Neural cell (in vitro differentiated cells): ENCODE data around the gene FUNDC2. TPM values are rescaled to one million over a fixed set of nuclear protein-coding genes. Genes with fewer than 3 reads are reported as not detected.
A peak's percentile ranks its signal among the peaks of the same experiment; 100 is the strongest.

Source experiments
- H2AFZ ChIP-seq: fragments of 200-600, 300-800 bp; sonication (generic), shearing (Covaris generic); 2 replicates; pipeline ENCODE4 v1.6.0; 2014; ENCODE audit warnings: low read depth, mild to moderate bottlenecking, antibody characterized with exemption, low read length, moderate library complexity
- H3F3A ChIP-seq: fragments of 200-600 bp; shearing (Covaris generic); 2 replicates; pipeline ENCODE4 v1.6.1; 2016; ENCODE audit warnings: mild to moderate bottlenecking, moderate library complexity, mixed read lengths, antibody characterized with exemption, low read length; ENCODE audit not compliant: insufficient read depth, poor library complexity, severe bottlenecking
- H3K27ac ChIP-seq: fragments of 200-600, 300-800 bp; sonication (generic), shearing (Covaris generic); 2 replicates; pipeline ENCODE4 v1.5.1; 2014; ENCODE audit warnings: mild to moderate bottlenecking, low read length, moderate library complexity
- H3K27me3 ChIP-seq: fragments of 300-800, 200-600 bp; sonication (generic), shearing (Covaris generic); 2 replicates; pipeline ENCODE4 v1.6.0; 2014; ENCODE audit warnings: mild to moderate bottlenecking, low read depth, low read length, moderate library complexity; ENCODE audit not compliant: insufficient read depth
- H3K36me3 ChIP-seq: fragments of 300-800, 200-600 bp; sonication (generic), shearing (Covaris generic); 2 replicates; pipeline ENCODE4 v1.5.1; 2014; ENCODE audit warnings: mild to moderate bottlenecking, antibody characterized with exemption, low read length, moderate library complexity; ENCODE audit not compliant: insufficient read depth
- H3K4me2 ChIP-seq: fragments of 300-800, 200-600 bp; sonication (generic), shearing (Covaris generic); 2 replicates; pipeline ENCODE4 v1.6.0; 2014; ENCODE audit warnings: mild to moderate bottlenecking, low read length
- H3K4me3 ChIP-seq: fragments of 300-800, 200-600 bp; sonication (generic), shearing (Covaris generic); 2 replicates; pipeline ENCODE4 v1.5.1; 2014; ENCODE audit warnings: mild to moderate bottlenecking, low read length, moderate library complexity
- H3K79me2 ChIP-seq: fragments of 200-600 bp; shearing (Covaris generic); replicated peaks from 2 replicates; pipeline ENCODE4 v1.6.0; 2014; ENCODE audit warnings: mild to moderate bottlenecking, low read length, moderate library complexity; ENCODE audit not compliant: insufficient read depth
- H3K9ac ChIP-seq: fragments of 300-800, 200-600 bp; sonication (generic), shearing (Covaris generic); 2 replicates; pipeline ENCODE4 v1.6.1; 2016; ENCODE audit warnings: mild to moderate bottlenecking, low read length, mixed read lengths
- H3K9me2 ChIP-seq: fragments of 200-600 bp; shearing (Covaris generic); 2 replicates; pipeline ENCODE4 v1.6.1; 2016; ENCODE audit warnings: mild to moderate bottlenecking, low read length, mixed read lengths; ENCODE audit not compliant: insufficient read depth
- H3K9me3 ChIP-seq: fragments of 200-600, 300-800 bp; sonication (generic), shearing (Covaris generic); 2 replicates; pipeline ENCODE4 v1.6.1; 2016; ENCODE audit warnings: mild to moderate bottlenecking, mixed run types, low read length, moderate library complexity, mixed read lengths
- H4K20me1 ChIP-seq: fragments of 200-600 bp; shearing (Covaris generic); 2 replicates; pipeline ENCODE4 v1.6.1; 2016; ENCODE audit warnings: mild to moderate bottlenecking, mixed run types; ENCODE audit not compliant: insufficient read depth
- CTCF ChIP-seq: fragments of 450-650 bp; IDR thresholded peaks from 2 replicates; pipeline ENCODE4 v1.5.1; 2014; ENCODE audit warnings: antibody characterized with exemption, mild to moderate bottlenecking, moderate library complexity; ENCODE audit not compliant: poor library complexity, severe bottlenecking
- EP300 ChIP-seq: fragments of 450-650 bp; conservative IDR thresholded peaks from 2 replicates; pipeline ENCODE4 v1.6.1; 2014; ENCODE audit warnings: antibody characterized with exemption, mild to moderate bottlenecking, moderate library complexity; ENCODE audit not compliant: poor library complexity, severe bottlenecking
- EZH2 ChIP-seq: fragments of 200-600, 300-800 bp; shearing (Covaris generic), sonication (generic); IDR thresholded peaks from 2 replicates; pipeline ENCODE4 v1.6.1; 2014; ENCODE audit warnings: antibody characterized with exemption, low read length, borderline replicate concordance, mild to moderate bottlenecking; ENCODE audit not compliant: insufficient read depth, poor library complexity, severe bottlenecking
- MXI1 ChIP-seq: fragments of 450-650 bp; conservative IDR thresholded peaks from 2 replicates; pipeline ENCODE4 v1.6.1; 2014; ENCODE audit warnings: antibody characterized with exemption, mild to moderate bottlenecking; ENCODE audit not compliant: poor library complexity, severe bottlenecking
- POLR2AphosphoS5 ChIP-seq: IDR thresholded peaks from 2 replicates; pipeline ENCODE4 v1.6.1; 2012
- RAD21 ChIP-seq: fragments of 450-650 bp; conservative IDR thresholded peaks from 2 replicates; pipeline ENCODE4 v1.6.1; 2014; ENCODE audit warnings: antibody characterized with exemption, mild to moderate bottlenecking, moderate library complexity
- REST ChIP-seq: IDR thresholded peaks from 2 replicates; pipeline ENCODE4 v1.6.1; 2012; ENCODE audit warnings: borderline replicate concordance
- SMC3 ChIP-seq: fragments of 450-650 bp; conservative IDR thresholded peaks from 2 replicates; pipeline ENCODE4 v1.6.1; 2014; ENCODE audit warnings: antibody characterized with exemption, mild to moderate bottlenecking, moderate library complexity; ENCODE audit not compliant: poor library complexity
- TAF1 ChIP-seq: IDR thresholded peaks from 2 replicates; pipeline ENCODE4 v1.6.1; 2012; ENCODE audit warnings: low read depth
- polyA plus RNA-seq: library from polyadenylated mRNA; depleted of rRNA; stranded (reverse); fragments of >200 nt; gene quantifications from 2 replicates; pipeline ENCODE4 v1.2.3, GENCODE V29; 2014

The FUNDC2 gene
- polyA plus RNA-seq, 1 donor from 2014 or later, result 139 TPM

- H3K79me2 ChIP-seq, result peaks cover 3% of the 10 kb centered on the region
- peak overlapping the region; percentile 75 for H3K9ac ChIP-seq
- H2AFZ ChIP-seq, result peak overlapping the region; percentile 69
- H3K9me3 ChIP-seq, result no peaks in the 10 kb centered on the region
- H3K27me3 ChIP-seq, result no peaks in the 10 kb centered on the region
- no peak overlapping the region for H3K4me2 ChIP-seq
- H3K9me2 ChIP-seq, result no peaks in the 10 kb centered on the region
- H3K4me3 ChIP-seq, result peak overlapping the region; percentile 76
- no peaks in the 10 kb centered on the region for H3K36me3 ChIP-seq
- no peaks in the 10 kb centered on the region for H4K20me1 ChIP-seq
- H3K27ac ChIP-seq, result peak overlapping the region; percentile 71
- H3F3A ChIP-seq, result no peaks in the 10 kb centered on the region
- TF ChIP-seq RAD21 (no peak), MXI1 (peak; percentile 2)
These were observed 45.1 kb downstream of the FUNDC2 start for GRCh38 chrX:155071694-155072280.

GRCh38 chrX:155086202-155086840, 59.7 kb downstream of the FUNDC2 start:
- Histone ChIP-seq H3K27ac (no peak overlapping the region), H3F3A (no peaks in the 10 kb centered on the region), H3K4me3 (no peak overlapping the region), H4K20me1 (no peaks in the 10 kb centered on the region), H3K79me2 (no peaks in the 10 kb centered on the region), H2AFZ (no peak overlapping the region), H3K36me3 (no peaks in the 10 kb centered on the region), H3K9me3 (no peaks in the 10 kb centered on the region), H3K9ac (no peak overlapping the region), H3K27me3 (no peaks in the 10 kb centered on the region), H3K4me2 (no peak overlapping the region), H3K9me2 (no peaks in the 10 kb centered on the region)
- no peak for TF ChIP-seq RAD21

- Histone ChIP-seq H3K79me2 (no peaks in the 10 kb centered on the region), H3K27me3 (no peaks in the 10 kb centered on the region), H3K9ac (no peak overlapping the region), H3K27ac (no peak overlapping the region), H4K20me1 (no peaks in the 10 kb centered on the region), H2AFZ (no peak overlapping the region), H3K9me2 (no peaks in the 10 kb centered on the region), H3K9me3 (no peaks in the 10 kb centered on the region), H3K4me2 (no peak overlapping the region), H3F3A (no peaks in the 10 kb centered on the region), H3K36me3 (no peaks in the 10 kb centered on the region), H3K4me3 (no peak overlapping the region)
- TF ChIP-seq EP300 (no peak), EZH2 (no peak), RAD21 (no peak), MXI1 (no peak), SMC3 (no peak), REST (no peak), POLR2AphosphoS5 (no peak), CTCF (no peak), TAF1 (no peak)
These were observed 60.5 kb downstream of the FUNDC2 start for GRCh38 chrX:155086961-155087735.
